Activated CD4-positive, alpha-beta T cell treated with anti-CD3 and anti-CD28 coated beads, Interleukin-2, Interleukin-4, amounts not matched to agents 100 ng/mL and 50 ng/mL, durations not matched to agents 16 hours and 8 hours (primary cell): ENCODE data around the gene PAX3.

ENCODE experiments used
- DNase-seq: peaks from one replicate; pipeline ENCODE4 v3.0.0-alpha.2; 2020; ENCODE audit warnings: low spot score

PAX3 gene

GRCh38 chr2:222298311-222299150 is at the start of gene PAX3:
TSS of gene PAX3 (minus strand) at chr2:222298998. CDS start at chr2:222298615, 383 bp downstream.
- no peak for DNase-seq

- no peak for DNase-seq
Observed at GRCh38 chr2:222341331-222341730, 42.5 kb upstream of the PAX3 start.

- DNase-seq, result no peak
Observed at GRCh38 chr2:222338374-222338773, 39.6 kb upstream of the PAX3 start.

- DNase-seq, result no peak
Observed at GRCh38 chr2:222336931-222337330, 38.1 kb upstream of the PAX3 start.

GRCh38 chr2:222336442-222336841 is 37.6 kb upstream of the PAX3 start:
- no peak for DNase-seq

GRCh38 chr2:222334914-222335313 is 36.1 kb upstream of the PAX3 start:
- no peak for DNase-seq

GRCh38 chr2:222333397-222333796 is 34.6 kb upstream of the PAX3 start:
- DNase-seq, result no peak

GRCh38 chr2:222332116-222332515 is 33.3 kb upstream of the PAX3 start:
- DNase-seq, result no peak

- no peak for DNase-seq
Observed at GRCh38 chr2:222330910-222331309, 32.1 kb upstream of the PAX3 start.

- no peak for DNase-seq
Observed at GRCh38 chr2:222322236-222322635, 23.4 kb upstream of the PAX3 start.

- no peak for DNase-seq
Observed at GRCh38 chr2:222320436-222321395, 21.9 kb upstream of the PAX3 start.

- peak; percentile 18 for DNase-seq
Observed at GRCh38 chr2:222319586-222320435, 21.0 kb upstream of the PAX3 start.

- DNase-seq, result peak; percentile 30
Observed at GRCh38 chr2:222318712-222319585, 20.2 kb upstream of the PAX3 start.

- peak; percentile 39 for DNase-seq
Observed at GRCh38 chr2:222318026-222318711, 19.4 kb upstream of the PAX3 start.

GRCh38 chr2:222315443-222316121 is 16.8 kb upstream of the PAX3 start:
- no peak for DNase-seq

- no peak for DNase-seq
Observed at GRCh38 chr2:222313816-222314215, 15.0 kb upstream of the PAX3 start.

- DNase-seq, result no peak
Observed at GRCh38 chr2:222311978-222312738, 13.4 kb upstream of the PAX3 start.

- no peak for DNase-seq
Observed at GRCh38 chr2:222311319-222311977, 12.7 kb upstream of the PAX3 start.
